ENCODE data around the gene PLXNC1.
"Not testable (repeated sequence)": the region's sequence is repeated elsewhere in the genome, so short reads cannot be mapped to it uniquely, and the experiment has no call there.

PLXNC1 gene

GRCh38 chr12:94305130-94305957, 157.0 kb downstream of the PLXNC1 start:
- DNase-seq: no peak

GRCh38 chr12:94308612-94309011, 160.2 kb downstream of the PLXNC1 start:
- no peak for DNase-seq

DNA sequence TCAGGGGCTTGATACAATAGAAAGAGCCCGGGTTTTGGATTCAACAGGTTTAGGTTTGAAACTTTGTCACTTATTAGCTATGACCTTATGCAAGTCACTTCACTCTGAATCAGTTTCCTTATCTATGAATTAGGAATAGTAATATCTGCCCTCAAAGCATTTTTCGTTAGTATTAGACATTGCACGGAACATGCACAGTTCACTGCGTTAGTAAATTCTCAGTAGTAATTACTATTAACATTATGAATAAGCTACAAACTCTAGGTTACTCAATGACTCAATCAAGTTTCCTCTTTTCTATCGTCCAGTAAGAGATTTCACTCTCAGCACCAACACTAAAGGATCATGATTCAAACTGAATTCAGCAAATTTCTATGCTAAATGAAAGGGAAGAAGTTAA, 161.0 kb downstream of the PLXNC1 start:
- DNase-seq: no peak

DNA sequence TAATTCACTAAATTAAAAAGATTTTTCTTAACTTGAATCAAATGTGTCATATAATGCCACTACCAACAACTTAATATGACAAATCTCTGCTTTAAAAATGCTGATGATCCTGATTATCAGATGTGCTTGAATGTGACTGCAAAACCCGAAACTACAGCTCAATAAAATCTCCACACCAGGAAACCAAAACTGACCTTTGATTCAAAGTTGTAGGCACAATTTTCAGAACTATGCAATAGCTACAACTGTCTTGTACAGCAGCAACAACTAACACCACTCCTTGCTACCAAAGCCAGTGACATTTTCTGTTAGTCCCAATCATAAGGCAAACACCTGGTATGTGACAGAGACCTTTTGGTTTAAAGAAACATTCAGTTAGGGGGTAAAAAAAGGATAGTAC, 164.0 kb downstream of the PLXNC1 start:
- DNase-seq: no peak

GRCh38 chr12:94316600-94316999, 168.2 kb downstream of the PLXNC1 start:
- DNase-seq: not testable (repeated sequence)

GRCh38 chr12:94318181-94318580, 169.8 kb downstream of the PLXNC1 start:
- DNase-seq: no peak

- no peak for DNase-seq
Measured at GRCh38 chr12:94320109-94320508, 171.7 kb downstream of the PLXNC1 start.

DNA sequence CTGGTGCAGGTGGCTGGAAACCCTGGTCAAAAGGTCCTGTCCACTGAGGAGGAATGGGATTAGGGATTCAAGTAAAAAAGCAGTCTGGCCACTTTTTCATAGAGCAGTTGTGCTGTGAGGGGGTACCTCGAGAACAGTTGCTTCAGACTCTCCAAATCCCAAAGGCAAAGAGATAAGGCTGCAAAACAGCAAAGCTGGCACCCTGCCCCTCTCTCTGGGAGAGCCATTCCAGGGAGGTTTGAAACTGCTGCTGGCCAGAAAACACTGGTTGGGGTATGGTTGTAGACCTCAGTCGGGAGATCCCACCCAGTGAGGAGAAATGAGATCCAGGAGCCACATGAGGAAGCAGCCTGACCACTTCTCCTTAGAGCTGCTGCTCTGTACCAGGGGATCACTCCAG, 174.0 kb downstream of the PLXNC1 start:
- DNase-seq: no peak

DNA sequence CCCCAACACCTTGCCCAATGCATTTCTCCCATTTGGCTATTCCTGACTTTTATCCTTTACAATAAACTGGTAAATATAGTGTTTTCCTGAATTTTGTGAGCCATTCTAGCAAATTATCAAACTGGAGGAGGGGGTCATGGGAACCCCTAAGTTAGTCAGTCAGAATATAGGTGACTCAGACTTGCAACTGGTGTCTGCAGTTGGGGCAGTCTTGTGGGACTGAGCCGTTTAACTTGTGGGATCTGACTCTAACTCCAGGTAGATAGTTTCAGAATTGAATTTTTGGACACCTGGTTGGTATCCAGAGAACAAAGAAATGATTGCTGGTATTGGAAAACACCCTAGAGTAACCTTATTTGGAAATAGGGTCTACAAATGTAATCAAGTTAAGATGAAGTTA, 177.9 kb downstream of the PLXNC1 start:
- DNase-seq: no peak

DNA sequence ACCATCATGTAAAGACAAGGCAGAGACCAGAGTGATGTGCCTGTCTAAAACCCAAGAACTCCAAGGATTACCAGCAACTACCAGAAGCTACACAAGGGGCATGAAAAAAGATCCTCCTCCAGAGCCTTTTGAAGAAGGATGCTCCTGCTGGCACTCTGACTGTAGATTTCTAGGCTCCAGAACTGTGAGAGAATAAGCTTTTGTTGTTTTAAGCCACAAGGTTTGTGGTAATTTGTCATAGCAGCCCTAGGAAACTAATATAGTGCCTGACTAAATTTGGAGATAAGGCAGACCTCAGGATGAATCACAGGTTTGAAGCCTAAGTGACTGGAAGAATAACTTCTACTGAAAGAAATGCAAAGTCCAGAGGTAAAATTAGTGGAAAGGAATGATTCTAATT, 178.3 kb downstream of the PLXNC1 start:
- no peak for DNase-seq

DNA sequence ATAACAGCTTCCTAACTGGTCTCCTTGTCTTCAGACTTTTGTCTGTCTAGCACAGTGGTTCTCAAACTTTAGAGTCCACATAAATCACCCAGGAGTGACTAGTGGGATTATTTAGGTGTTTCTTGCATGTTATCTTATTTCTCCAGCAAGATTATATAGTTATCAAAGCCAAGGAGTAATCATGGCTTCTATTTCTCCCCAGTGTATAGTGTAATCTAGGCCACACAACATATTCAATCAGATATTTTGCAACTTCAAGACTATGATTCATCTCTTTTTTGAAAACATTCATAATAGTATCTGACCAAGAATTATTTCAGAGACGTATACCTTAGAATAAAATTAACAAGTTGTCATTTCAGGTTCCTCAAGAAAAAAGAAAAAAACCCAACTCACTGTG, 179.4 kb downstream of the PLXNC1 start:
- no peak for DNase-seq

- DNase-seq: no peak
Measured at GRCh38 chr12:94329366-94329765, 181.0 kb downstream of the PLXNC1 start.

DNA sequence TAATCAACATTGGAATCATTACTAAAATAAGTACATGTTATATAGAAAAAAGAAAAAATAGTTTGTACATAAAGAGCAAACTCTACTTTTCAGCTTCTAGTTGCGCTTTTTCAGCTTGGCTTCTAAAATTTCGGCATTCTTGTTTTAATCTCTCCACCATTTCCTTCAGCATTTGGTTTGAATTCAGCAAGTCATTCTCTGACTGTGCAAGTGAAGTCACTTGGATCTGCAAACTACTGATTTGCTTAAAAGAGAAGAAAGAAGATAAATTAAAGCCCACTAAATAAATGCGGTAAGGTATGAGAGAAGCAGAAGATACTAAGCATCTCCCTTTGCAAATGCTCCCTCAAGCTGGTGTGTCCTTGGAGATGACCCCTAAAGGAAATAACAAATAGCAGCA, 185.0 kb downstream of the PLXNC1 start:
- no peak for DNase-seq

GRCh38 chr12:94336211-94336925, 188.0 kb downstream of the PLXNC1 start:
- no peak for DNase-seq

DNA sequence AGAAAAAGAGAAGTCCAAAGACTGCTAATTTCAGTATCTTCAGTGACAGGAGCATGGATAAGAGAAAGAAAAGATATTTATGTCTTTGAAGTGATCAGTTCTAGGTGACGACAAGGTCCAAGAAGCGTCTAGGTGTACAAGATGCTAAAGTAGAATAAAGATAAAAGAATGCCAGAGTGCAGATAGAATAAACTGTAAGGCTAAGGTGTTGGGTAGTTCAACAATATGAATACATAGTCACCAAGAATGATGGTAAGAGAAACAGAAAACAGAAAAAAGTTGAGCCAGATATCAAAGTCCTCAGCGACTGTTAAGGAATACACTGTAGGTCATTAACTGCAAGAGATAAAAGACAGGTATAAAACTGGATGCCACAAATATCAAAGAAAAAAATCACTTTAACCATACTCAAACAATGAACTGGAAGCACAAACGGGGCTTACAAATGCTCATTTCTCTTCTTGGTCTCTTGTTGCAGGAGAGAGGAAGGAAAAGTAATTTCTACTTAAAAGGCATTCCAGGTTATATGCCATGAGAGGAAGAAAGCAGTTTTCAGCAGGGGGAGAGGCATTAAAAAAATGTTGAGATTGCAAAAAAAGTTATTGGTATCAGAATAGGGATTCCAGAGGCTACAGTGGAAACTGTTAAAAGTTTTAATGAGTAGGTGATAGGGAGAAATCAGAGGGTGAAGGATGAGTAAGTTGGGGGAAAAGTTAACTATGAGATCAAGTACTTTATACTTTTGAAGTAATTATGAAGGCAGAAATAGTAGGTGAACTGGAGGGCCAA, 189.8 kb downstream of the PLXNC1 start:
- DNase-seq: no peak

GRCh38 chr12:94340573-94340972, 192.2 kb downstream of the PLXNC1 start:
- no peak for DNase-seq

DNA sequence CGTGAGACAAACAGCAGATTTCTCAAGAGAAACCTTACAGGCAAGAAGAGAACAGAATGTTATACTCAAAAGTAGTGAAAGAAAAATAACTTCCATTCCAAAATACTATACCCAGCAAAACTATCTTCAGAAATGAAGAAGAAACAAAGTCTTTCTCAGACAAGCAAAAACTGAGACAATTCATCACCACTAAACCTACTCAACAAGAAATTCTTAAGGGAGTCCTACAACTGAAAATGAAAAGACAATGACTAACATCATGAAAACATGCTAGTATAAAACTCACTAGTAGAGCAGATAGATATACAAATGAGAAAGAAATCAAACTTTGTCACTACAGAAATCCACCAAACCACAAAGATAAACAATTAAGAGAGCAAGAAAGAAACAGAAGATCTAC, 204.8 kb downstream of the PLXNC1 start:
- no peak for DNase-seq
